Measurements from ENCODE around the gene RNASE4. TPM values are rescaled to one million over a fixed set of nuclear protein-coding genes. Genes with fewer than 3 reads are reported as not detected.
"Not testable (repeated sequence)": the region's sequence is repeated elsewhere in the genome, so short reads cannot be mapped to it uniquely, and the experiment has no call there.

RNASE4 gene
- total RNA-seq, 5 donors from 2014 or later (not counting 1 experiment from before 2014, with no cell fraction given): 0.46 to 0.86 (median 0.56) TPM; not detected in 1

GRCh38 chr14:20738292-20738691 is 53.9 kb downstream of the RNASE4 start:
- H3K4me3 Mint-ChIP-seq; H3K27me3 Mint-ChIP-seq; H3K4me1 ChIP-seq (ENCODE audit: control insufficient read depth in 1 of 2, extremely low read depth in 1 of 2, insufficient read depth in 2 of 2, low read length in 2 of 2); ATAC-seq (replicated peaks in 1 of 4); H3K36me3 Mint-ChIP-seq; CTCF ChIA-PET; H3K27me3 ChIP-seq (replicated peaks in 1 of 2; ENCODE audit: control insufficient read depth in 2 of 2, extremely low read depth in 1 of 2, insufficient read depth in 2 of 2, low read length in 1 of 2); POLR2A ChIA-PET; H3K27ac ChIP-seq (ENCODE audit: low read length); H3K27ac Mint-ChIP-seq; H3K9me3 ChIP-seq; DNase-seq; H3K36me3 ChIP-seq (ENCODE audit: control insufficient read depth in 2 of 2, extremely low read depth in 1 of 2, insufficient read depth in 1 of 2, low read length in 1 of 2); H3K9me3 Mint-ChIP-seq; H3K4me3 ChIP-seq (ENCODE audit: control insufficient read depth in 1 of 2, extremely low read depth in 1 of 2, low read length in 1 of 2); H3K4me1 Mint-ChIP-seq: not testable (repeated sequence)
- 93% methylated on average over 3 of the region's 7 CpGs for WGBS (ENCODE audit: insufficient coverage)

GRCh38 chr14:20742132-20742531 is 57.8 kb downstream of the RNASE4 start:
- no peaks in the 10 kb centered on the region for H3K4me1 Mint-ChIP-seq
- POLR2A ChIA-PET: no interaction called here
- no CpG with 5 or more reads among the region's 4 CpGs for WGBS (ENCODE audit: insufficient coverage)
- no peak for DNase-seq
- Histone ChIP-seq H3K27me3 (replicated peaks in 1 of 2; ENCODE audit: control insufficient read depth in 2 of 2, extremely low read depth in 1 of 2, insufficient read depth in 2 of 2, low read length in 1 of 2) (no peaks in the 10 kb centered on the region), H3K36me3 (ENCODE audit: control insufficient read depth in 2 of 2, extremely low read depth in 1 of 2, insufficient read depth in 1 of 2, low read length in 1 of 2) (no peaks in the 10 kb centered on the region), H3K4me3 (ENCODE audit: control insufficient read depth in 1 of 2, extremely low read depth in 1 of 2, low read length in 1 of 2) (no peak overlapping the region), H3K27ac (ENCODE audit: low read length) (no peak overlapping the region), H3K9me3 (no peaks in the 10 kb centered on the region), H3K4me1 (ENCODE audit: control insufficient read depth in 1 of 2, extremely low read depth in 1 of 2, insufficient read depth in 2 of 2, low read length in 2 of 2) (no peaks in the 10 kb centered on the region)
- H3K9me3 Mint-ChIP-seq: no peaks in the 10 kb centered on the region
- H3K27me3 Mint-ChIP-seq: peaks cover 5 to 7% of the 10 kb centered on the region in 2 donors
- CTCF ChIA-PET: no interaction called here
- peak overlapping the region in 1 of 2 donors; percentile 19 for H3K27ac Mint-ChIP-seq
- ATAC-seq (replicated peaks in 1 of 4): no peak
- H3K36me3 Mint-ChIP-seq: no peaks in the 10 kb centered on the region
- H3K4me3 Mint-ChIP-seq: no peak overlapping the region

- H3K27ac ChIP-seq (ENCODE audit: low read length): no peak overlapping the region
- CTCF ChIA-PET: no interaction called here
- POLR2A ChIA-PET: no interaction called here
- no peaks in the 10 kb centered on the region for H3K27me3 ChIP-seq (replicated peaks in 1 of 2; ENCODE audit: control insufficient read depth in 2 of 2, extremely low read depth in 1 of 2, insufficient read depth in 2 of 2, low read length in 1 of 2)
- Mint-ChIP-seq H3K4me3 (no peak overlapping the region), H3K9me3 (no peaks in the 10 kb centered on the region), H3K27ac (no peak overlapping the region), H3K4me1 (no peaks in the 10 kb centered on the region), H3K27me3 (peaks cover 3 to 13% of the 10 kb centered on the region in 2 donors), H3K36me3 (no peaks in the 10 kb centered on the region)
- no peak for DNase-seq
- no peaks in the 10 kb centered on the region for H3K4me1 ChIP-seq (ENCODE audit: control insufficient read depth in 1 of 2, extremely low read depth in 1 of 2, insufficient read depth in 2 of 2, low read length in 2 of 2)
- H3K9me3 ChIP-seq: no peaks in the 10 kb centered on the region
- no peaks in the 10 kb centered on the region for H3K36me3 ChIP-seq (ENCODE audit: control insufficient read depth in 2 of 2, extremely low read depth in 1 of 2, insufficient read depth in 1 of 2, low read length in 1 of 2)
- no peak overlapping the region for H3K4me3 ChIP-seq (ENCODE audit: control insufficient read depth in 1 of 2, extremely low read depth in 1 of 2, low read length in 1 of 2)
- no CpG with 5 or more reads among the region's 2 CpGs for WGBS (ENCODE audit: insufficient coverage)
- ATAC-seq (replicated peaks in 1 of 4): no peak
Measured at GRCh38 chr14:20743556-20743955, 59.2 kb downstream of the RNASE4 start.

GRCh38 chr14:20745571-20746358 is 61.4 kb downstream of the RNASE4 start, which contains the start of gene EDDM3A:
TSS of gene EDDM3A (plus strand) at chr14:20745887. CDS start at chr14:20747581, 1,694 bp downstream.
- Mint-ChIP-seq H3K27ac (no peak within 1 kb of the TSS), H3K36me3 (no peaks in the 10 kb centered on the region), H3K27me3 (peaks cover 3 to 24% of the 10 kb centered on the region in 2 donors), H3K4me3 (no peak within 1 kb of the TSS), H3K4me1 (no peaks in the 10 kb centered on the region), H3K9me3 (no peaks in the 10 kb centered on the region)
- ATAC-seq (replicated peaks in 1 of 4) (no peak), DNase-seq (no peak)
- POLR2A ChIA-PET: no interaction called here
- Histone ChIP-seq H3K27ac (ENCODE audit: low read length) (no peak within 1 kb of the TSS), H3K4me3 (ENCODE audit: control insufficient read depth in 1 of 2, extremely low read depth in 1 of 2, low read length in 1 of 2) (no peak within 1 kb of the TSS), H3K27me3 (replicated peaks in 1 of 2; ENCODE audit: control insufficient read depth in 2 of 2, extremely low read depth in 1 of 2, insufficient read depth in 2 of 2, low read length in 1 of 2) (no peaks in the 10 kb centered on the region), H3K4me1 (ENCODE audit: control insufficient read depth in 1 of 2, extremely low read depth in 1 of 2, insufficient read depth in 2 of 2, low read length in 2 of 2) (no peaks in the 10 kb centered on the region), H3K36me3 (ENCODE audit: control insufficient read depth in 2 of 2, extremely low read depth in 1 of 2, insufficient read depth in 1 of 2, low read length in 1 of 2) (no peaks in the 10 kb centered on the region), H3K9me3 (no peaks in the 10 kb centered on the region)
- CTCF ChIA-PET: no interaction called here
- 70% methylated on average over 3 of the region's 6 CpGs for WGBS (ENCODE audit: insufficient coverage)

- ATAC-seq (replicated peaks in 1 of 4) (no peak), DNase-seq (no peak)
- Mint-ChIP-seq H3K4me1 (no peaks in the 10 kb centered on the region), H3K9me3 (peaks cover under 1% of the 10 kb centered on the region in 3 donors), H3K27me3 (peaks cover 4 to 24% of the 10 kb centered on the region in 2 donors), H3K27ac (no peak overlapping the region), H3K36me3 (no peaks in the 10 kb centered on the region), H3K4me3 (no peak overlapping the region)
- WGBS (ENCODE audit: insufficient coverage): no CpG with 5 or more reads among the region's 3 CpGs
- no peaks in the 10 kb centered on the region for H3K36me3 ChIP-seq (ENCODE audit: control insufficient read depth in 2 of 2, extremely low read depth in 1 of 2, insufficient read depth in 1 of 2, low read length in 1 of 2)
- no peak overlapping the region for H3K27ac ChIP-seq (ENCODE audit: low read length)
- no peak overlapping the region for H3K4me3 ChIP-seq (ENCODE audit: control insufficient read depth in 1 of 2, extremely low read depth in 1 of 2, low read length in 1 of 2)
- no peaks in the 10 kb centered on the region for H3K9me3 ChIP-seq
- POLR2A ChIA-PET: interaction anchor here in 1 of 2 donors (0.6 kb wide), 1 partner anchor 61 kb away, joined by 3 read pairs; no protein-coding TSS in a partner anchor
- H3K4me1 ChIP-seq (ENCODE audit: control insufficient read depth in 1 of 2, extremely low read depth in 1 of 2, insufficient read depth in 2 of 2, low read length in 2 of 2): no peaks in the 10 kb centered on the region
- CTCF ChIA-PET: no interaction called here
- no peaks in the 10 kb centered on the region for H3K27me3 ChIP-seq (replicated peaks in 1 of 2; ENCODE audit: control insufficient read depth in 2 of 2, extremely low read depth in 1 of 2, insufficient read depth in 2 of 2, low read length in 1 of 2)
Measured at GRCh38 chr14:20746566-20746965, 62.2 kb downstream of the RNASE4 start.

GRCh38 chr14:20748439-20748838 is 64.1 kb downstream of the RNASE4 start:
- no peaks in the 10 kb centered on the region for H3K4me1 ChIP-seq (ENCODE audit: control insufficient read depth in 1 of 2, extremely low read depth in 1 of 2, insufficient read depth in 2 of 2, low read length in 2 of 2)
- no peak overlapping the region for H3K27ac Mint-ChIP-seq
- ChIA-PET POLR2A (no interaction called here), CTCF (no interaction called here)
- no peak overlapping the region for H3K4me3 Mint-ChIP-seq
- H3K9me3 Mint-ChIP-seq: peaks cover 8 to 10% (median 9%) of the 10 kb centered on the region in 3 donors
- no peaks in the 10 kb centered on the region for H3K4me1 Mint-ChIP-seq
- no peaks in the 10 kb centered on the region for H3K9me3 ChIP-seq
- ATAC-seq (replicated peaks in 1 of 4): no peak
- H3K27me3 Mint-ChIP-seq: peaks cover 6 to 24% of the 10 kb centered on the region in 2 donors
- no peak for DNase-seq
- H3K4me3 ChIP-seq (ENCODE audit: control insufficient read depth in 1 of 2, extremely low read depth in 1 of 2, low read length in 1 of 2): no peak overlapping the region
- no peaks in the 10 kb centered on the region for H3K27me3 ChIP-seq (replicated peaks in 1 of 2; ENCODE audit: control insufficient read depth in 2 of 2, extremely low read depth in 1 of 2, insufficient read depth in 2 of 2, low read length in 1 of 2)
- H3K27ac ChIP-seq (ENCODE audit: low read length): no peak overlapping the region
- 73% methylated on average over 1 of the region's 2 CpGs for WGBS (ENCODE audit: insufficient coverage)
- no peaks in the 10 kb centered on the region for H3K36me3 ChIP-seq (ENCODE audit: control insufficient read depth in 2 of 2, extremely low read depth in 1 of 2, insufficient read depth in 1 of 2, low read length in 1 of 2)
- no peaks in the 10 kb centered on the region for H3K36me3 Mint-ChIP-seq
